DMS 273 (cell line): ENCODE results near the gene CCDC102A.
"Not testable (repeated sequence)": the region's sequence is repeated elsewhere in the genome, so short reads cannot be mapped to it uniquely, and the experiment has no call there.

ENCODE experiments used
- DNase-seq: peaks from one replicate; lab custom pipeline; 2025; ENCODE audit not compliant: unreplicated experiment; lab: John Stamatoyannopoulos, UW

Gene CCDC102A

DNA sequence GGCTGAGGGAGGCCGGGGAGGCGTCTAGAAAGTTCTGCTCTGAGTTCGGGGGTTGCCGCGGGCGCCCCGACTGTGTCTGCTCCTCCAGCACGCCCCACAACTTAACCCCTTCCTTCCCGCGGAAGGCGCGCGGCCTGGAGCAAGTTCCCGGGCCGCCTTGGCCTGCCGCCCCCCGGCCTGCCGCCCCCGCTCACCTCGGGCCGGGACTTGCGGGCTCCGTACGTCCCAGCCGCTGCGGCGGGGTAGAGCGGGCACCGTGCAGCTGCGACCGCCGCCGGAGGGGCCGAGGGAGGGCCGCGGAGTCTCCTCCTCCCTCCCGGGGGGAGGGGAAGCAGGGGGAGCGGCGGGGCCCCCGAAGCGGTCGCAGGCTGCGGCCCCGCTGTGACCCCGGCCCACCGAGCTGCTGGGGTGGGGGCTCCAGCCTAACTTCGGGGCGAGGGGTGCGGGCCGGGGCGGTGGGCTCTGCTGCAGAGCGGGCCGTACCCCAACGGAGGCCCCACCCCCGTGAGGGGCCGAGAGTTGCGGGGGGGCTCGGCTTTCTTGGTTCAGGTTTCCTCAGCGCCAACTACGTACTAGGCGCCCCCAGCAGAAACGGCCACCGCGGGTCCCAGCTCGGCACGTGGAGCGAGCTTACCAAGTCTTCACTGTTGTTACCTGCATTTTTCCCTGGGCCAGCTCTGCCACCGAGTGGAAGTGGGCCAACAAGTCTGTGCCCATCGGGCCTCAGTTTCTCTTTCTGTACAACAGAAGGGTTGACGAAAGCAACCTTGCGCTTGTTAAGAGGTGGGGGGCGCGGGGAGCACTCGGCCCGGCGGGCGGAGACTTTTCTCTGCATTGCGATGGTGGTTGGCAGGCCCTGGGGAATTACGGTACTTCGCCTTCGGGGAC lies at the start of gene CCDC102A:
Gene CCDC102A, minus strand, starts transcription at position 266 of the 888 bp plus-strand sequence. CDS start 7,394 bp downstream, outside the sequence.
- DNase-seq: peak; percentile 85

DNA sequence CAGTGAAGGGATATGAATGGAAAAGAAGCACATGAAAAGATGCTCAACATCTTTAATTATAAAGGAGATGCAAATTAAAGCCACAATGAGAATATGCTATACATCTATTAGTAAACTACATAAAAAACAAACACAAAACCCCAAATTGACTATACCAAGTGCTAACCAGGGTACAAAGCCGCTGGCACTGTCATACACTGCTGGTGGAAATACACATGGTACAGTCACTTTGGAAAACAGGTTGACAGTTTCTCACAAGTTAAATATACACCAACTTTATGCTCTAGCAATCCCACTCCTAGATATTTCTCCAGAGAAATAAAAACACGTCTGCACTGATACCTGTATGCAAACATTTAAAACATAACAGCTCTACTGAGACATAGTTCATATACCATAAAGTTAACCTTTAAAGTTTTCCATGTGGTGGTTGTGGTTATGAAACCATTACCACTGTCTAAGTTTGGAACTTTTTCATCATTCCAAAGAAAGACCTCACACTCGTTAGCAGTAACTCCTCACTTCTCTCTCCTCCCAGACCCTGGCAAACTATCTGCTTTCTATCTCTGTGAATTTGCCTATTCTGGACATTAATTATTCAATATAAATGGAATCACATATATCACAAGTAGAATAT lies 48.8 kb upstream of the CCDC102A start:
- DNase-seq: no peak

DNA sequence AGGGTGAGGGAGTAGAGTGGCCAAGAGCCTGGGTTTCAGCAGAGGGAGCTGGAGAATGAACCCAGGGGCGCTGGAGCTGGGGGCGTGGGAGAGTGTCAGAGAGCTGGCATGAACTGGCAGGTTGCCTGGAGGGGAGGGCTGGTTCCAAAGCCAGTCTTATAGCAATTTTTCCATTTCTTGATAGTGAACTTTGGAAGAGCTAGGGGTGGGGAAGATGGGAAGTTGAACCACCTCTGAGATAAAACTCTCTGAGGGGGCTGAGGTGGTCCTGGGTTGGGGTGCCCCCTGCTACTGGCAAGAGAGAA lies 42.9 kb upstream of the CCDC102A start:
- DNase-seq: peak; percentile 46

DNA sequence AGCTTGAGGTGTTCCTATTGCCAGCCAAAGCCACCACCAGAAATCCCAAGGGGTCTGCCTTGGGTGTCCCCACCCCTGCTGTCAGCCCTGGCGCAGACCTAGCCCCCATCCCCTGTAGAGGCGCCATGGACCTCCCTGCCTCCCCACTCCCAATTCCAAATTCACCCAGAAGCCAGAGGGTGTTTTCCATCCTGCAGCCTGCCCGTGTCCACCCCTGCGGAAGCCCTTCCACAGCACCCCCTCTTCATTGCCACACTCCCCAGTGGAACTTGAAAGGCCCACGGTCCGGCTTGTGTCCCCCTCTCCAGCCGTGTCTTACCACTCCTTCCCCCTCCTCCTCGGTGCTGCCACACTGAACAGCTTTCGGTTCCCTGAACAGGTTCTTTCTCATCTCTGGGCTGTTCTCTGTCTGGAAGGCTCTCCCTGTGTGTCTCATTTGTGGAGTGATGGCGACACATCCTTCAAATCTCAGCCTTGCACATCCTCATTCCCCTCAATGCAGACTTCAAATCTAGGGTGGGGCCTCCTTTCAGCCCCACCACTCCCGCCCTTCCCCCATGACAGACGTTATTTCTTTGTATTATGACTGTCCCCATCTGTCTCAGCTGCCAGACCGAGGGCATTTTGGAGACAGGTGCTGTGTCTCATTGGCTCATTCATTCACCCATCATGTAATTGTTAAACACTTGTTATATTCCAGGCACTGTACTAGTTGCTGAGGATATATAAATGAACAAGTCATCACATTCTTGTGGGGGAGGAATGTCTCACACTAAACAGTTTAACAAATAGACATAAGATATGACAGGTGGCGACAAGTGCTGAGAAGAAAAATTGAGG lies 42.4 kb upstream of the CCDC102A start:
- peak; percentile 46 for DNase-seq

DNA sequence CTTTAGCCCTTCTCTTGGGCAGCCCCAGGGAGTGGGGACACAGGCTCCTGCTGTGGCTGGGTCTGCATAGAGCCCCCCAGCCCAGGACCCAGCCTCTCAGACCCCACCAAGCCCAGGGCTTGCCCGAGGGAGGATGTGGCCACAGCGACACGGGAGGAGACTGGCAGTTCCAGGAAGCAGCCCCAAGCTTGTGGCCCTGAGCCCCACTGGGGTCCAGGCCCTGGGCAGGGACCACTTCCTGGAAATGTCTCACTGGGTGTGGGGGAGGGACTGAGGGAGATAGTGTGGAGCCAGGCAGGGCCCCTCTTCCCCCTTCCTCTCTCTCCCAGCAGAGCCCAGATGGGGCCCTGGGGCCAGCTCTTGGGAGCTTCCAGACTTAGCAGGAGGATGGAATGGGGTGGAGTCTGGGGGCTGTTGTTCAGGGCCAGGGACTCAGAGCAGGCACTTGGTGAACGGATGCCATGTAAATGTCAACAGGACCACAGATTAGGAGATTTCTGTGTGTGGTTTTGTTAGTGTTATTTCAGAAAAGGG lies 41.4 kb upstream of the CCDC102A start:
- peak; percentile 30 for DNase-seq

DNA sequence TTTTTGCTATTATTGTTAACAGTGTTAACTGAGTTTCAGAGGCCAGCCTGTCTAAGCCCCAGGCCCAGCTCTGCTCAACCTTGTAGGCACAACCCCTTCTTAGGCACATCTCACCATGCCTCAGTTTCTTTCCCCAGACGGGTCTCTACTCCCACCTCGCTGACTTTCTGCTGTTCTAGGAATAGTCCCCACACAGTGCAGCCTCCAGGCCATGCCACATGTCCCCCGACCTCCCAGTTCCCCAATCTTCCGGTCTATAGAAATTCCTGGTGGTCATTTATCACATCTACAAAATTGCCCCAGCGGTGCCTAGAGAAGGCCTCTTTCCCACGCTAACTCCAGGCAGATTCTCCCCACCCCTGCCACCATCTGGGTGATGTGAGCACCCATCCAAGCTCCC lies 40.8 kb upstream of the CCDC102A start:
- no peak for DNase-seq

DNA sequence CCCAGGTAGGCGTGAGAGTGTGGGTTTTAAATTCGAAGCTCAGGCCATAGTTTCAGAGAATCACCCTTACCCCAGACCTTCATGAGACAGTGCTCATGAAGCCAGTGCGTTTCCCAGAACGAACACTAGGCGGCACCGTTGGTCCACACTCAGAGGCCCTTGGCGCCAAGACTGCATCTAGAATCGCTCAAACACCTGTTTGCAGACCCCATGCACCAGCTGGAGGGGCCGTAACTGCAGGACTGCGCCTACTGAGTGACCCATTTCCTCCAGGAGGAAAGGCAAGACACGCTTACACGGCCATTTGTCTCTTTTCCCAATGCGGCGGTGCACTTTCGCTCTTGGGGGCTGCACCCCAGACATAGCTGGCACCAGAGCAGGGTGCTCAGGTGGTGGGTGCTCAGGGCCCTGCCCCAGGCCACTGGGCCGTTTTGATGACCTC lies 40.1 kb upstream of the CCDC102A start:
- DNase-seq: peak; percentile 89

DNA sequence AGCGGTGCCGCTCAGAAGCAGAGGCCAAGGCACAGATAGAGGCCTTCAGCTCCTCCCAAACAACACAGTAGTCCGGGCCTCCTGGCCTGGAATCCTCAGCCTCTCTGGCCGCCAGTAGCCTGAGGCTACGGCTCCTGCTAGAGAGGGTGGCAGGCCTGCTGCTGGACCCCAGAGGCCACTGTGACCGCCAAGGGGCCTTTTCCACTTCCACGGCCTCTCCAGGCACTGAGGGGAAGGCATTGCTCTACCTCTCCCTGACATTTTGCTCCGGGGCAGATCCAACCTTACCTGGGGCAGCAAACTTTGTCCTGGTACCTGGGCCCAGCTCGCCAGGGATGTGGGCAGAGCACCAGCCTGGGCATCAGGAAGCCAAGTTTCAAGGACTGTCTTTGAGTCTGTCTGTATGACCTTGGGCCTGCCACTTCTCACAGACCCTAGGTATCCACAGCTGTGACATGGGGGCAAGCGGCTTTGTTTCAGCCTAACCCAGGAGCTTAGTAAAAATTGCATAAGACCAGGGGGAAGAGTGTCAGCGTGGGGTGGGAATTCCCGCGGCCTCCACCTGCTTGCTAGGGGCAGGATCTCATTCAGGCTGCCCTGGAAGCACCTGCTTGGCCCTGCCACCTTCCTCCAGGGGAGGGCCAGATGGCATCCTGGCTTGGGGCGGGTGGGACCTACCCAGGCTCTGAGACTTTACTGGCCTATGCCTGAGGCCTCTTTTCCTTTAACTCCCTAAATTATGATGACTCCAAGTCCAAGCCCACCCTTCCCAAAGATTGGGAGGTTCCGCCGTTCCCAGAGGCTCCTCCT lies 39.3 kb upstream of the CCDC102A start:
- DNase-seq: no peak

DNA sequence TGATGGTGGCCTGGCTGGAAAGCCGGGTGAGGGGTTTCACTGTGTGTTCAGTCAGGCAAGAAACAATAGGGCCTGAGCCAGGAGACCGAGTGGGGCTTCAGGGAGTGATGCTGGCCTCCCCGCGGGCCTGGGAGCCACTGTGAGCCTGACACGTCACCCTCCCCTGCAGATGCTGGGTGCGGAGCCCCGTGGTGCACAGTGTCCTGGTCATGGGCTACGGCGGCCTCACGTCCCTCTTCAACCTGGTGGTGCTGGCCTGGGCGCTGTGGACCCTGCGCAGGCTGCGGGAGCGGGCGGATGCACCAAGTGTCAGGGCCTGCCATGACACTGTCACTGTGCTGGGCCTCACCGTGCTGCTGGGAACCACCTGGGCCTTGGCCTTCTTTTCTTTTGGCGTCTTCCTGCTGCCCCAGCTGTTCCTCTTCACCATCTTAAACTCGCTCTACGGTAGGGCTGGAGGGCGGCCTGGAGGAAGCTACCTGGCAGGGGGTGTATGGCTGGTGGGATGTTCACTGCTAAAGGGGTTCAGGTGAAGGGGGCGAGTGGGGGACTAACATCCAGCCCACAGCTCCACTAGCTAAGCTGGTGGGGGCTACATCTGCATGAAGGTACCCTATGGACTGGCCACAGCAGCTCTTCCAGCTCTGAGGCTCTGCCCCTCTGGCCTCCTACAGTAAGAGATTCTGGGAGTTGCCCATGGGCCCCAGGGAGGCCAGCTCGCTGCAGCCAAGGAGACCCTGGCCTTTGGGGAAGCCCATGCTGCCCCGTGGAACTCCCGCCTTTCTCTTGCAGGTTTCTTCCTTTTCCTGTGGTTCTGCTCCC lies 38.5 kb upstream of the CCDC102A start:
- DNase-seq: no peak

DNA sequence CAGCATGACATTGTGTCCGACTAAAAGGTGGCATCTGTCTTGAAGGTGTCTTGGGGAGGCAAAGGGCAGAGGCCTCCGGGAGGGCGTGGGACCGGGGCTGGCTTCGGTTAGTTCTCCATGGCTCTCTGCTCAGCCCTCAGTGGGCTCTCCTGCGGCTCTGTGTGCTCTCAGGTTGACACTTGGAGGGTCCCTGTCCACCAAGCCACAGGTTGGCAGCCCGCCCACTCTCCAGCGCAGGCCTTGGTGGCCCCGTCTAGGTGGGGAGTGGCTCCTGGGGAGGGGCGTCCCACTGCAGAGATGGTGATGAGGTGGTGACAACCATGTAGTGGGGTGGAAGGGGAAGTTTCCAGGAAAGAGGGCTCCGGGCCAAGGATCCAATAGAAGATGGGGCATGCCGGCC lies 37.7 kb upstream of the CCDC102A start:
- no peak for DNase-seq

DNA sequence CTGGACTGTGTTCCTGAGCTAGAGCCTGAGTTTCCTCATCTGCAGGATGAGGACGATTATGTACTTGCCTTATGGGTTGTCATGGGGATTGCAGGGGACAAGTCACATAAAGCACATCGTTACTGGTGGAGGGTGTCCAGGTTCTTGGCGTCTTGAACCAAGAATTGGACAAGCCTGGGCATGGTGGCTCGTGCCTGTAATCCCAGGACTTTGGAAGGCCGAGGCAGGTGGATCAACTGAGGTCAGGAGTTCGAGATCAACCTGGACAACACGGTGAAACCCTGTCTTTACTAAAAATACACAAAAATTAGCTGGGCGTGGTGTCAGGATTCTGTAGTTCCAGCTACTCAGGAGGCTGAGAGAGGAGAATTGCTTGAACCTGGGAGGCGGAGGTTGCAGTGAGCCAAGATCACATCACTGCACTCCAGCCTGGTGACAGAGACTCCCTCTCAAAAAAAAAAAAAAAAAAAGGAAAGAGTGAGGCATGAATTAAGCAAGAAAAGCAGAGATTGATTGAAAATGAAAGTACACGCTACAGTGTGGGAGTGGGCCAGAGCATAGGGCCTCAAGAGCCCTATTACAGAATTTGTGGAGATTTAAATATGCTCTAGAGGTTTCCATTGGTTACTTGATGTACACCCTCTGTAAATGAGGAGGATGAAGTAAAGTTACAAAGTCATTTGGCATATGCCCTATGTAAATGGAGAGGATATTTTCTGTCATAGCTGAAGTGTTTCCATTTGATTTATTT lies 36.8 kb upstream of the CCDC102A start:
- no peak for DNase-seq

DNA sequence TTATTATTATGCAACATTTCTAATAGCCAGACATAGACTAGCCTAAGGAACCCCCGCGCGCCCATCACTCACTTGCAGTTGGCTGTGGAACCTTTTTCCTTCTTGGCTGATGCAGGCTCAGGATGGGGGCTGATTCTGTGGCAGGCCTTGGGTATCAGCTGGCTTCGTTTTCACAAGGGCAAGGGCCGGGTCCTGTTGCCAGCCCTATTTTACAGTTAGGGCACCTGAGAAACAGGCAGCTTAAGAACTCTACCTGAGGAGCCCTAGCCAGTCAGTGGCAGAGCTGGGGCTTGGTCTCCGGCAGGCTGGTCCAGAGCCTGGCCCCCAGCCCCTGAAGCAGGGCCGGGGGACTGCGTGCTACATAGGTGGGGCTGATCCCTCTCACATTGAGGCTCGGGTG lies 34.7 kb upstream of the CCDC102A start:
- DNase-seq: no peak

DNA sequence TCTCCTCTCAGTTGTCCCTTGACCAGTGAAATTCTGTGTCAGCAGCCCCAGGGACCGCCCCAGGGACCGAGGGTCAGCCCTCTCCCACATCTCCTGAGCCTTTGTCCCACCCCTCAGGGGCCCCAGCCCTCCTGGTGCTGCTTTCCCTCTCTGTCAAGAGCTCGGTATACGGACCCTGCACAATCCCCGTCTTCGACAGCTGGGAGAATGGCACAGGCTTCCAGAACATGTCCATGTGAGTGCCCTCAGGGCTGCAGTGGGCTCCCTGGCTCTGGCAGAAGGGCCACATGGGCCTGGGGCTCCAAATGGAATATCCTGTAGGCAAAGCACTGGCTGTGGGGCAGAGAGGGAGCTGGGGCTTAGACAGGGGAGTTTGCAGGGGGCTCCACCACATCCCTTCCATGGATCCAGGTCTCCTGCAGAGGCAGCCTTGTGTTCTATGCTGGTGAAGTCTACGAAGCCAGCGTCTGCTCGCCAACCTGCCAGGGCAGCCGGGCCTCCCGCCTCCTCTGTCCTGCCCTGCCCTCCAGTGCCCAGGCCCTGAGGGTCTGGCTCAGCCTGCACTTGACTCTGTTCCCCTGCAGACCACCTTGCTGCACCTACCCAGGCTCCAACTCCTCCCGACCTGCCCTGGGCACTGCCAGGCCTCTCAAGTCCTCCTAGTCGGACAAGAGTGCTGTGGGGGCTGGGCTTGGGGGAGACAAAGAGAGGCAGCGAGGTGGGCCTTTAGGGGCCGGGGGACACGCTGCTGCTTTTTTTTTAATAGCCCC lies 34.1 kb upstream of the CCDC102A start:
- no peak for DNase-seq

DNA sequence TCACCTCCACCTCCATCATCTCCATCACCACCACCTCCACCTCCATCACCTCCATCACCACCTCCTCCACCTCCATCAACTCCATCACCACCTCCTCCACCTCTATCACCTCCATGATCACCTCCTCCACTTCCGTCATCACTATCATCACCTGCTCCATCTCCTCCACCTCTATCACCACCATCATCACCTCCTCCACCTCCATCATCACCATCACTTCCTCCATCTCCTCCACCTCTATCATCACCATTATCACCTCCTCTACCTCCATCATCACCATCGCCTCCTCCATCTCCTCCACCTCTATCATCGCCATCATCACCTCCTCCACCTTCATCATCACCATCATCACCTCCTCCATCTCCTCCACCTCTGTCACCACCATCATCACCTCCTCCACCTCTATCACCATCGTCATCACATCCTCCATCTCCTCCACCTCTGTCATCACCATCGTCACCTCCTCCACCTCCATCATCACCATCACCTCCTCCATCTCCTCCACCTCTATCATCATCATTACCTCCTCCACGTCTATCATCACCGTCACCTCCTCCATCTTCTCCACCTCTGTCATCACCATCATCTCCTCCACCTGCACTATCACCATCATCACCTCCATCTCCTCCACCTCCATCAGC lies 33.1 kb upstream of the CCDC102A start:
- no peak for DNase-seq

DNA sequence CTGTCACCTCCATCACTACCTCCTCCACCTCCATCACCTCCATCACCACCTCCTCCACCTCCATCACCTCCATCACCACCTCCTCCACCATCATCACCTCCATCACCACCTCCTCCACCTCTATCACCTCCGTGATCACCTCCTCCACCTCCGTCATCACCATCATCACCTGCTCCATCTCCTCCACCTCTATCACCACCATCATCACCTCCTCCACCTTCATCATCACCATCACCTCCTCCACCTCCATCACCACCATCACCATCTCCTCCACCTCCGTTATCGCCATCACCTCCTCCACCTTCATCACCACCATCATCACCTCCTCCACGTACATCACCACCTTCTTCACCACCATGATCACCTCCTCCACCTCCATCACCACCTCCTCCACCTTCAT lies 32.4 kb upstream of the CCDC102A start:
- not testable (repeated sequence) for DNase-seq

DNA sequence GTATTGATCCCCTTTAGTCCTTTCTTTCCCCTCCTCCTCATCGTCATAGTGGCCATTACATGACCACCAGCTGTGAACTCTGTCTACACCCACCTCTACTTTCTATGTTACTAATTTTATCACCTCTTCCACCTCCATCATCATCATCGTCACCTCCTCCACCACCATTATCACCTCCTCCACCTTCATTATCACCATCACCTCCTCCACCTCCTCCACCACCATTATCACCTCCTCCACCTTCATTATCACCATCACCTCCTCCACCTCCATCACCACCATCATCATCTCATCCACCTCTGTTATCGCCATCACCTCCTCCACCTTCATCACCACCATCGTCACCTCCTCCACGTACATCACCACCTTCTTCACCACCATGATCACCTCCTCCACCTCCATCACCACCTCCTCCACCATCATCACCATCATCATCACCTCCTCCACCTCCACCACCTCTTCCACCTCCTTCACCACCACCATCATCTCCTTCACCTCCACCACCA lies 31.9 kb upstream of the CCDC102A start:
- no peak for DNase-seq

DNA sequence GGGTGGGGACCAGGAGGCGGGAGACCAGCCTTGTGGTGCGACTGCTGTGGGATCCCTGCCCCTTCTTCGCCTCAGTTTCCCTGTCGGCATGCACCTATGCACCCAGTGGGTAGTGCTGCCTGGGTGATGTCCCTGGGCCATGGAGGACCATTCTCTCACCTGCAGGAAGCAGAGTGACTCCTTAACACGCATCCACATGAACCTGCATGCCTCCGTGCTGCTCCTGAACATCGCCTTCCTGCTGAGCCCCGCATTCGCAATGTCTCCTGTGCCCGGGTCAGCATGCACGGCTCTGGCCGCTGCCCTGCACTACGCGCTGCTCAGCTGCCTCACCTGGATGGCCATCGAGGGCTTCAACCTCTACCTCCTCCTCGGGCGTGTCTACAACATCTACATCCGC lies 31.3 kb upstream of the CCDC102A start:
- DNase-seq: no peak

DNA sequence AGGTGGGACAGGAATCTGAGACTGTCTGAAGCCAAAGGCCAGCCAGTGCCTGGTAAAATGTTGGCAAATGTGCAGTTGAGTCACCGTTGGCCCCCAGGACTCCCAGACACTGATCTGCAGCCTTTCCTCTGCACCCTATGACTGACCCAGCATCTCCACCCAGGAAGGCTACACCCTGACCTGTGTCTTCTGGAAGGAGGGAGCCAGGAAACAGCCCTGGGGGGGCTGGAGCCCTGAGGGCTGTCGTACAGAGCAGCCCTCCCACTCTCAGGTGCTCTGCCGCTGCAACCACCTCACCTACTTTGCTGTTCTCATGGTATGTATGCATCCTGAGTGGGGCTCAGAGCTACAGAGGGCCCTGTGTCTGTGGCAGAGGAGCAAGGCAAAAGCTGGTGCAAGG lies 30.1 kb upstream of the CCDC102A start:
- no peak for DNase-seq
